Right cardiac atrium (tissue), 5 donors: ENCODE results near the gene FGD3. TPM values are rescaled to one million over a fixed set of nuclear protein-coding genes. Genes with fewer than 3 reads are reported as not detected.

ENCODE experiments used
- ATAC-seq, 2 donors: fragments of 200-7000 bp; cut with Tn5 transposase; one replicate each; pipeline versions ENCODE4 v1.8.0 to v1.9.1; 2020; ENCODE audit warnings: moderate library complexity in 2 of 2, mild to moderate bottlenecking in 1 of 2
- DNase-seq, 3 donors: peaks; one replicate each; pipeline ENCODE4 v3.0.0-alpha.2; 2020
- H3K27ac ChIP-seq: one replicate; pipeline ENCODE4 v1.5.1; 2013; ENCODE audit warnings: mild to moderate bottlenecking, low read length, control low read depth, moderate library complexity
- H3K27me3 ChIP-seq: one replicate; pipeline ENCODE4 v1.6.1; 2013; ENCODE audit not compliant: control insufficient read depth, insufficient read depth
- H3K4me1 ChIP-seq: one replicate; pipeline ENCODE4 v1.6.1; 2013; ENCODE audit warnings: low read length; ENCODE audit not compliant: control insufficient read depth, insufficient read depth
- H3K4me3 ChIP-seq: one replicate; pipeline ENCODE4 v1.5.1; 2013; ENCODE audit warnings: low read length, control low read depth
- H3K9me3 ChIP-seq: one replicate; pipeline ENCODE4 v1.6.1; 2013; ENCODE audit warnings: low read length; ENCODE audit not compliant: control insufficient read depth
- WGBS: extraction: QIAGEN DNeasy Blood & Tissue Kit; methylation state at CpG from one replicate; pipeline ENCODE4 v1.1.7; 2013; 5-methylcytosine and 5-hydroxymethylcytosine counted together
- intact Hi-C, 4 donors: fragments of 100-400 bp; cut with DNase I; formaldehyde crosslinking; loops; one replicate each; pipeline versions ENCODE4 v1.11.0 to v1.14.0; 2022 to 2023
- polyA plus RNA-seq: library from polyadenylated mRNA; stranded (reverse); fragments of 200-250 nt; gene quantifications from one replicate; pipeline ENCODE4 v1.2.3, GENCODE V29; 2013
- total RNA-seq, 4 donors: library from RNA; stranded (reverse); fragmentation: NEBNext Ultra II Directional; extraction: Animal tissue kit (Norgen Biotek cat#: 25700); gene quantifications; one replicate each; pipeline ENCODE4 v1.2.1, GENCODE V29; 2021
- donor health status: healthy with polysubstance abuse.
- donor health status: DM: no; HTN: yes; CAD: no.
- donor health status: DM: no; HTN: no; CAD: no.
- donor health status: DM: no; HTN: yes; CAD: no; lungs with severe emphysema.
- donor health status: DM: yes; HTN: yes; CAD: no.

FGD3 gene
- total and polyA plus RNA-seq, 5 donors = 1.1 to 3.2 (median 2.9) TPM

- Histone ChIP-seq H3K4me1 (no peaks in the 10 kb centered on the region), H3K27me3 (no peaks in the 10 kb centered on the region), H3K27ac (no peak overlapping the region), H3K9me3 (no peaks in the 10 kb centered on the region), H3K4me3 (no peak overlapping the region)
- DNase-seq (no peak), ATAC-seq (no peak)
- 76% methylated on average over 10 of the region's 10 CpGs for WGBS
- intact Hi-C loops = no loop called here
Measured at GRCh38 chr9:92942688-92943616, 4.4 kb upstream of the FGD3 start.

GRCh38 chr9:92944921-92945320, 2.4 kb upstream of the FGD3 start:
- intact Hi-C loops = no loop called here
- Histone ChIP-seq H3K27me3 (no peaks in the 10 kb centered on the region), H3K4me1 (no peaks in the 10 kb centered on the region), H3K9me3 (no peaks in the 10 kb centered on the region), H3K4me3 (no peak overlapping the region), H3K27ac (no peak overlapping the region)
- WGBS = 92% methylated on average over 8 of the region's 8 CpGs
- ATAC-seq (no peak), DNase-seq (no peak)

GRCh38 chr9:92945796-92946195, 1.5 kb upstream of the FGD3 start:
- Histone ChIP-seq H3K4me1 (no peaks in the 10 kb centered on the region), H3K9me3 (no peaks in the 10 kb centered on the region), H3K4me3 (no peak overlapping the region), H3K27me3 (no peaks in the 10 kb centered on the region), H3K27ac (no peak overlapping the region)
- DNase-seq = no peak
- no peak for ATAC-seq
- 94% methylated on average over 8 of the region's 8 CpGs for WGBS
- intact Hi-C loops = no loop called here

- H3K27ac ChIP-seq = no peak overlapping the region
- H3K4me3 ChIP-seq = peak overlapping the region; percentile 56
- H3K27me3 ChIP-seq = no peaks in the 10 kb centered on the region
- peaks cover 2% of the 10 kb centered on the region for H3K4me1 ChIP-seq
- 79% methylated on average over 12 of the region's 12 CpGs for WGBS
- intact Hi-C loops = no loop called here
- no peaks in the 10 kb centered on the region for H3K9me3 ChIP-seq
- DNase-seq = no peak
- ATAC-seq = no peak
Measured at GRCh38 chr9:92948038-92948534, 763 bp downstream of the FGD3 start.

GRCh38 chr9:92948632-92949031, 1.3 kb downstream of the FGD3 start:
- intact Hi-C loops = no loop called here
- DNase-seq (no peak), ATAC-seq (no peak)
- Histone ChIP-seq H3K9me3 (no peaks in the 10 kb centered on the region), H3K4me1 (peaks cover 2% of the 10 kb centered on the region), H3K27ac (no peak overlapping the region), H3K27me3 (no peaks in the 10 kb centered on the region), H3K4me3 (no peak overlapping the region)
- WGBS = 95% methylated on average over 2 of the region's 2 CpGs

- H3K27ac ChIP-seq = no peak overlapping the region
- no peak overlapping the region for H3K4me3 ChIP-seq
- WGBS = 91% methylated on average over 11 of the region's 11 CpGs
- H3K9me3 ChIP-seq = no peaks in the 10 kb centered on the region
- no peaks in the 10 kb centered on the region for H3K27me3 ChIP-seq
- peaks cover 2% of the 10 kb centered on the region for H3K4me1 ChIP-seq
- DNase-seq (no peak), ATAC-seq (no peak)
- intact Hi-C loops = no loop called here
Measured at GRCh38 chr9:92949266-92949982, 2.1 kb downstream of the FGD3 start.

- Histone ChIP-seq H3K27ac (no peak overlapping the region), H3K4me1 (peaks cover 2% of the 10 kb centered on the region), H3K9me3 (no peaks in the 10 kb centered on the region), H3K27me3 (no peaks in the 10 kb centered on the region), H3K4me3 (no peak overlapping the region)
- no peak for DNase-seq
- intact Hi-C loops = no loop called here
- 82% methylated on average over 11 of the region's 11 CpGs for WGBS
- no peak for ATAC-seq
Measured at GRCh38 chr9:92950359-92950955, 3.1 kb downstream of the FGD3 start.

- ATAC-seq = no peak
- 57% methylated on average over 9 of the region's 9 CpGs for WGBS
- intact Hi-C loops = no loop called here
- H3K4me1 ChIP-seq = peaks cover 2% of the 10 kb centered on the region
- no peaks in the 10 kb centered on the region for H3K27me3 ChIP-seq
- peak overlapping the region; percentile 36 for H3K27ac ChIP-seq
- no peak for DNase-seq
- no peaks in the 10 kb centered on the region for H3K9me3 ChIP-seq
- H3K4me3 ChIP-seq = no peak overlapping the region
Measured at GRCh38 chr9:92952906-92953610, 5.7 kb downstream of the FGD3 start.

- intact Hi-C loops = no loop called here
Measured at GRCh38 chr9:92954049-92954861, 6.9 kb downstream of the FGD3 start.

GRCh38 chr9:92954886-92955285, 7.6 kb downstream of the FGD3 start:
- no peaks in the 10 kb centered on the region for H3K27me3 ChIP-seq
- DNase-seq (no peak), ATAC-seq (no peak)
- WGBS = 89% methylated on average over 9 of the region's 9 CpGs
- intact Hi-C loops = no loop called here
- peaks cover 2% of the 10 kb centered on the region for H3K4me1 ChIP-seq
- H3K9me3 ChIP-seq = no peaks in the 10 kb centered on the region
- H3K4me3 ChIP-seq = no peak overlapping the region
- H3K27ac ChIP-seq = peak overlapping the region; percentile 5

More at GRCh38 chr9:92954049-92954861, 6.9 kb downstream of the FGD3 start:
- peak overlapping the region; percentile 26 for H3K27ac ChIP-seq
- H3K4me1 ChIP-seq = peaks cover 2% of the 10 kb centered on the region
- WGBS = 63% methylated on average over 10 of the region's 10 CpGs
- DNase-seq (peak in 2 of 3 donors; percentile 63 to 64), ATAC-seq (peak; percentile 77 to 94)
- H3K27me3 ChIP-seq = no peaks in the 10 kb centered on the region
- no peaks in the 10 kb centered on the region for H3K9me3 ChIP-seq
- H3K4me3 ChIP-seq = no peak overlapping the region
